Stomach smooth muscle (tissue), 2 donors: Measurements from ENCODE around the gene FIBCD1.

Experiments
- H3K27ac ChIP-seq: one replicate; pipeline ENCODE4 v1.7.0; 2013; ENCODE audit warnings: mild to moderate bottlenecking, low read length, inconsistent platforms
- H3K27me3 ChIP-seq, 2 donors: one replicate each; pipeline ENCODE4 v1.7.0; 2013; ENCODE audit warnings: low read length in 2 of 2; ENCODE audit not compliant: insufficient read depth in 2 of 2, control insufficient read depth in 1 of 2
- H3K36me3 ChIP-seq, 2 donors: one replicate each; pipeline ENCODE4 v1.7.0; 2013; ENCODE audit warnings: low read length in 2 of 2; ENCODE audit not compliant: control insufficient read depth in 2 of 2, insufficient read depth in 2 of 2
- H3K4me1 ChIP-seq: one replicate; pipeline ENCODE4 v1.7.0; 2013; ENCODE audit warnings: low read length; ENCODE audit not compliant: control insufficient read depth, insufficient read depth
- H3K4me3 ChIP-seq, 2 donors: one replicate each; pipeline ENCODE4 v1.7.0; 2013; ENCODE audit warnings: low read length in 2 of 2
- H3K9ac ChIP-seq, 2 donors: one replicate each; pipeline ENCODE4 v1.7.0; 2013; ENCODE audit warnings: low read length in 2 of 2, mild to moderate bottlenecking in 1 of 2
- H3K9me3 ChIP-seq, 2 donors: one replicate each; pipeline ENCODE4 v1.7.0; 2013; ENCODE audit warnings: low read length in 2 of 2; ENCODE audit not compliant: control insufficient read depth in 2 of 2
- donor health status: healthy.
- donor health status: Pancreatic carcinoma.

FIBCD1 gene

DNA sequence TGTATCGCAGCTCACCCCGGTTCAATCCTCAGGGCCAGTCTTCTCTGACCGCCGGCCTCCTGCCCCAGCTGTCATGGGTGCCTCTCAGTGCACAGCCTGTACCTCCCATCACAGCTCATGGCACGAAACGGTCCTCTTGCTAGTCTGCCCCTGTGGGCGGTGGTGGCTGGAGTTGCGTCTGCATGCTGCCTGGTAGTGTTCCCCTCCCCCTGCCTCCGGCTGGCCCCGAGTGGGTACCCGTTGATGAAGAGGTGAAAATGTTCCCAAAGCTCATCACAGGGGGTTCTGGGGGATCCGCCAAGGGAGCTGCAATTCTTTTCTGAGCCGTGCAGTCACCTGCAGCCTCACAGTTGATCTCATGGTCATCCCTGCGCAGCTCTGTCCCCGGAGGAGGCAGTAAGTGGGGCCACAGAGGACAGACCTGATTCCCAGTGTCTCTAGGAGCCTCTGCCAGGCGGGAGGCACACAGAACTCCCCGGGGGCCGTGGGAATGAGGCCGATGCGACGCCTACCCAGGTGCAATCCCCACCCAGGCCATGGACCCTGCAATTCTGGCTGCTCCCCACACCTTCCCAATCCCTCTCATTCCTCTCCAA lies 34.7 kb upstream of the FIBCD1 start:
- H3K27ac ChIP-seq, result no peak overlapping the region
- H3K36me3 ChIP-seq, result no peaks in the 10 kb centered on the region
- H3K27me3 ChIP-seq, result peaks cover 13 to 30% of the 10 kb centered on the region in 2 donors

DNA sequence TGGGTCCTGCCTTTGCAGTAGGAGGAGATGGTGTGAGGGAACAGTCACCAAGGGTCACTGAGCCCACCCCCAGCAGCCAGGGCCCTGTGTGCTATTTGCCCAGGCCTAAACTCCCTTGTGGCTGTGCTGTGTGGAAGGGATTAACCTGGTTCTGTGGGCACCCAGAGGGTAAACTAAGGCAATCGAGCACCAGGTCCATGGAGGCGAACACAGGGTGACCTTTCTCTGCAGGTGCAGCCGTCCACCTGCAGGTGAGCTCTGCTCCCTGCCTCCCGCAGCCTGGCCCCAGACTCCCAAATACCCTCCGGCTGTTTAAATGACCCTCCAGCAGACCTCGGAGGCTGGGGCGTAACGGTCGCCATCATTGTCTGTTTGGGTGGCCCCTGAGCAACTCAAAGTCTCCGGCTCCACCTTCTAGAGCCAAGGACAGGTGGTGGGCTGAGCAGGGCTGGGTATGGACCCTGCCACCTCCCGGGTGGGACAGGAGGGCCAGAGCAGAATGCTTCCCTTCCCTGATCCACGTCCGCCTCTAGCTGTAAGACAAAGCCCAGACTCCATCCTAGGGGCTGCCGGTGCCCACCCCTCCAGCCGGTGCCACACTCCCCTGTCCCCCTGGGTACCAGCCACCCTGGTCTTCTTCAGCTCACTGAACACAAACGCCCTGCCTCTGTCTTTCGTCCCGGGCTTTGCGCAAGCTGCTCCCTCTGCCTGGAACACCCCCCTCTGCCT lies 34.1 kb upstream of the FIBCD1 start:
- H3K9me3 ChIP-seq, result no peaks in the 10 kb centered on the region
- H3K4me3 ChIP-seq, result no peak overlapping the region
- H3K27ac ChIP-seq, result no peak overlapping the region
- no peaks in the 10 kb centered on the region for H3K36me3 ChIP-seq
- peaks cover 13 to 28% of the 10 kb centered on the region in 2 donors for H3K27me3 ChIP-seq
- H3K9ac ChIP-seq, result no peak overlapping the region
- no peaks in the 10 kb centered on the region for H3K4me1 ChIP-seq

More for the DNA sequence above, 34.7 kb upstream of the FIBCD1 start:
- no peak overlapping the region for H3K9ac ChIP-seq
- H3K4me1 ChIP-seq, result no peaks in the 10 kb centered on the region
- no peak overlapping the region for H3K4me3 ChIP-seq
- no peaks in the 10 kb centered on the region for H3K9me3 ChIP-seq

DNA sequence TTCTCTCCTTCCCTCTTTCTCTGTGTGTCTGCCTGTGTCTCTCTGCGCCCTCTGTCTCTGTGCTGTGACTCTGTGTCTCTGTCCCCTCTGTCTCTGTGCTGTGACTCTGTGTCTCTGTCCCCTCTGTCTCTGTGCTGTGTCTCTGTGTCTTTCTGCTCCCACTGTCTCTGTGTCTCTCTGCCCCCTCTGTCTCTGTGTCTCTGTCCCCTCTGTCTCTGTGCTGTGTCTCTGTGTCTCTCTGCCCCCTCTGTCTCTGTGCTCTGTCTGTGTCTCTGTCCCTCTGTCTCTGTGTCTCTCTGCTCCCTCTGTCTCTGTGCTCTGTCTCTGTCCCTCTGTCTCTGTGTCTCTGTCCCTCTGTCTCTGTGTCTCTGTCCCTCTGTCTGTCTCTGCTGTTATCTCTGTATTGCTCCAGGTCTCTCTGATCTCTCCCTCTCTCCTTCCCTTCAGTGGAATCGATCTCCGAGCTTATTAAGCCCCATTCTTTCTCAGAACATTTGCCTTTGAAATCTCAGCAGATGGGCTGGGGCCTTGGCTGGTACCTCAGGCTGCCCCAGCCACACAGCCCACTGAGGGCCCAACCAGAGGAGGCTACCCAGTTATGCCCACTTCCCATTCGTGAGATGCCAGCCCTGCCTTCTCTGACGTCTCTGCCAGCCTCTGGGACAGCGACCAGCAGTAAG lies 33.4 kb upstream of the FIBCD1 start:
- Histone ChIP-seq H3K9ac (no peak overlapping the region), H3K27me3 (peaks cover 13 to 28% of the 10 kb centered on the region in 2 donors), H3K4me3 (no peak overlapping the region), H3K36me3 (no peaks in the 10 kb centered on the region), H3K9me3 (no peaks in the 10 kb centered on the region), H3K27ac (no peak overlapping the region), H3K4me1 (no peaks in the 10 kb centered on the region)

DNA sequence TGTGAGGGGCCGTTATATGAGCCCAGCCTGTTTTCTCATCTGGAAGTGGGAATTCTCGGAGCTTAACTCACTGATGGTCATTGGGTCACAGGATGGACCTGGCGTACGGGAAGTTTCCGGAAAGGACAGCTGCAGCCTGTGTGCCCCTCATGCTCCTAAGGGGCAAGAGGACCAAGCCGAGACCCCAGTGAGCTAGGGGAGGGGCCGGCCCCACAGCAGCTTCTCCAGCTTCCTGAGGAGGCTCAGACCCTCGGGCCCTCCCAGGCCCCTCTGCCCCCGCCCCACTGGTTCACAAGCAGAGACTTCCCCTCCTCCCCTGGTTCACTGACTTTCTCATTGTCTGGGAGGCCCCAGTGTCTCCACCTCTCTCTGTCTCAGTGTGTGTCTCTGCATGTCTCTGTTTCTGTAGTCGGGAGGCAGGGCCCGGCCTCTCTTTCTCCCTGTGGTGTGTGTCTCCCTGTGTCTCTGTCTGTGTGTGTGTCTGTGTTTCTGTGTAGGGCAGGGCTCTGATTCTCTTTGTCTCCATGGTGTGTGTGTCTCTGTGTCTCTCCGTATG lies 32.3 kb upstream of the FIBCD1 start:
- Histone ChIP-seq H3K4me3 (no peak overlapping the region), H3K27me3 (peaks cover 13 to 28% of the 10 kb centered on the region in 2 donors), H3K4me1 (no peaks in the 10 kb centered on the region), H3K9me3 (no peaks in the 10 kb centered on the region), H3K27ac (no peak overlapping the region), H3K36me3 (no peaks in the 10 kb centered on the region), H3K9ac (no peak overlapping the region)

DNA sequence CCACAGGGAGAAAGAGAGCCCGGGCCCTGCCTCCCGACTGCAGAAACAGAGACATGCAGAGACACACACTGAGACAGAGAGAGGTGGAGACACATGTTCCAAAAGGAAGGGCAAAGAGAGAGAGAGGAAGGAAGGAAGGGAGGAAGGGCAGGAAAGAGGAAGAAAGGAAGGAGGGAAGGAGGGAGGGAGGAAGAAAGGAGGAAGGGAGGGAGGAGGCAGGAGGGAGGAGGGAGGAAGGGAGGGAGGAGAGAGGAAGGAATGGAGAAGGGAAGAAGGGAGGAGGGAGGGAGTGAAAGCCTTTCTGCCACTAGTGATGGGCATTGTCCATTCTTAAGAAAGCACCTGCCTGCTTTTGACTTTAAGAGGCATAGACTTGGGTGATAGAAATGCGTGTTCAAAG lies 31.8 kb upstream of the FIBCD1 start:
- H3K27me3 ChIP-seq, result peaks cover 13 to 28% of the 10 kb centered on the region in 2 donors

DNA sequence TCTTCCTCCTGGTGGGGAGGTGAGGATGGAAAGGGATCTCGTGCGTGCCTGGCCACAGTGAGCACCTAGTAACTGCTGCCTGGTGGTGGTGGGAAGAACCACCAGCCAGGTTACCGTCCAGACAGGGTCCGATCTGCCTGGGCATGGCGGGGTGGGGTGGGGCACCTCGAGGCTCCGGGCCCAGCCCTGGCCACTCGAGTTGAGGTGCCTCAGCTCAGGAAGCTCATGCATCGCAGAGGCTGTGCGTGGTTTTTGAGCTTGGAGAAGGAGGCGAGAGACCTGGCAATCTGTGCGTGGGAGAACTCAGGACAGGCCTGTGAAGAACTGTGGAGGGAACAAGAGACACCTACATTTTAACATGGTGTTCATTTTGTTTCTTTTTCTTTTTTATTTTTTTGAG lies 31.0 kb upstream of the FIBCD1 start:
- Histone ChIP-seq H3K4me1 (no peaks in the 10 kb centered on the region), H3K27ac (no peak overlapping the region), H3K4me3 (no peak overlapping the region), H3K36me3 (no peaks in the 10 kb centered on the region), H3K9me3 (no peaks in the 10 kb centered on the region), H3K27me3 (peaks cover 13 to 28% of the 10 kb centered on the region in 2 donors), H3K9ac (no peak overlapping the region)

More for the DNA sequence above, 31.8 kb upstream of the FIBCD1 start:
- Histone ChIP-seq H3K9me3 (no peaks in the 10 kb centered on the region), H3K36me3 (no peaks in the 10 kb centered on the region), H3K27ac (no peak overlapping the region), H3K9ac (no peak overlapping the region), H3K4me3 (no peak overlapping the region), H3K4me1 (no peaks in the 10 kb centered on the region)

DNA sequence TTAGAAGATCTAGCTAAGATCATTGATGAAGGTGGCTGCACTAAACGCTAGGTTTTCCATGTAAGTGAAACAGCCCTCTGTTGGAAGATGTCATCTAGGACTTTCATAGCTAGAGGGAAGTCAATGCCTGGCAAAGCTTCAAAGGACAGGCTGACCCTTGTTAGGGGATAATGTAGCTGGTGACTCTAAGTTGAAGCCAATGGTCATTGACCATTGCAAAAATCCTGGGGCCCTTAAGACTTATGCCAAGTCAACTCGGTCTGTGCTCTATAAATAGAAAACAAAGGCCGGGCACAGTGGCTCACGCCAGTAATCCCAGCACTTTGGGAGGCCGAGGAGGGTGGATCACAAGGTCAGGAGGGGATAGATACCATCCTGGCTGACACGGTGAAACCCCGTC lies 26.6 kb upstream of the FIBCD1 start:
- Histone ChIP-seq H3K4me3 (no peak overlapping the region), H3K27me3 (no peaks in the 10 kb centered on the region), H3K9me3 (no peaks in the 10 kb centered on the region), H3K36me3 (no peaks in the 10 kb centered on the region), H3K4me1 (no peaks in the 10 kb centered on the region), H3K9ac (no peak overlapping the region), H3K27ac (no peak overlapping the region)

DNA sequence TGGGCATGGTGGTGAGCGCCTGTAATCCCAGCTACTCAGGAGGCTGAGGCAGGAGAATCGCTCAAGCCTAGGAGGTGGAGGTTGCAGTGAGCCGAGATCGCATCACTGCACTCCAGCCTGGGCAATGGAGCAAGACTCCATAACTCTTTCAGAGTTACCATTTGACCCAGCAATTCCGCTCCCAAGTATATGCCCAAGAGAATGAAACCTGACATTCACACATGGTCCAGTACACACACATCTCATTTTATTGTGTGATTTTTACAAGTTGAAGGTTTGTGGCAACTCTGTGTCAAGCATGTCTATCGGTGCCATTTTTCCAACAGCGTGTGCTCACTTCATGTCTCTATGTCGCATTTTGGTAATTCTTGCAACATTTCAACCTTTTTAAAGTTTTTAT lies 24.9 kb upstream of the FIBCD1 start:
- H3K27me3 ChIP-seq, result no peaks in the 10 kb centered on the region
- no peaks in the 10 kb centered on the region for H3K36me3 ChIP-seq
- no peak overlapping the region for H3K9ac ChIP-seq
- no peak overlapping the region for H3K4me3 ChIP-seq
- H3K4me1 ChIP-seq, result no peaks in the 10 kb centered on the region
- no peak overlapping the region for H3K27ac ChIP-seq
- no peaks in the 10 kb centered on the region for H3K9me3 ChIP-seq

DNA sequence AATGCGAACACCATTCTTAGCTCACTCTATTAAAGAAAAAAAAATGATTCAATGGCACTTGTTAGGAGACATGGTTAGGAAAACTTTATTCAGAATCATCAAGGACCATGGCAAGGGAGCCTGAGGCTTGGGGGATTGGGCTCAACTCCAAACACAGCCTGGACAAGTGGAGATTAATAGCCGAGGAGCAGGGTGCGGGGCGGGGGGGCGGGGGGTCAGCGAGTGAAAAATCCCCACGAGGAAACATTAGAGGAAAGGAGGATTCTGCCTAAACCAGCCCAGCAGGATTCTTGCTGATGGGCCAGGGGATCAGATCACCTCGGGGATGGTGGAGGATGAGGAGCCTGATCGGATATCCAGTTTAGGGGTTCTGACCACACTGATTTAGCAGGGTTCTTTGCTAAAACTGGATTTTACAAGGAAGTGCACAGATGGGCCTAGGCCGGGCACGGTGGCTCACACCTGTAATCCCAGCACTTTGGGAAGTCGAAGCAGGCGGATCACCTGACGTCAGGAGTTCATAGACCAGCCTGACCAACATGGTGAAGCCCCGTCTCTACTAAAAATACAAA lies 24.4 kb upstream of the FIBCD1 start:
- Histone ChIP-seq H3K4me1 (no peaks in the 10 kb centered on the region), H3K4me3 (no peak overlapping the region), H3K9me3 (no peaks in the 10 kb centered on the region), H3K27me3 (no peaks in the 10 kb centered on the region), H3K9ac (no peak overlapping the region), H3K27ac (no peak overlapping the region), H3K36me3 (no peaks in the 10 kb centered on the region)

DNA sequence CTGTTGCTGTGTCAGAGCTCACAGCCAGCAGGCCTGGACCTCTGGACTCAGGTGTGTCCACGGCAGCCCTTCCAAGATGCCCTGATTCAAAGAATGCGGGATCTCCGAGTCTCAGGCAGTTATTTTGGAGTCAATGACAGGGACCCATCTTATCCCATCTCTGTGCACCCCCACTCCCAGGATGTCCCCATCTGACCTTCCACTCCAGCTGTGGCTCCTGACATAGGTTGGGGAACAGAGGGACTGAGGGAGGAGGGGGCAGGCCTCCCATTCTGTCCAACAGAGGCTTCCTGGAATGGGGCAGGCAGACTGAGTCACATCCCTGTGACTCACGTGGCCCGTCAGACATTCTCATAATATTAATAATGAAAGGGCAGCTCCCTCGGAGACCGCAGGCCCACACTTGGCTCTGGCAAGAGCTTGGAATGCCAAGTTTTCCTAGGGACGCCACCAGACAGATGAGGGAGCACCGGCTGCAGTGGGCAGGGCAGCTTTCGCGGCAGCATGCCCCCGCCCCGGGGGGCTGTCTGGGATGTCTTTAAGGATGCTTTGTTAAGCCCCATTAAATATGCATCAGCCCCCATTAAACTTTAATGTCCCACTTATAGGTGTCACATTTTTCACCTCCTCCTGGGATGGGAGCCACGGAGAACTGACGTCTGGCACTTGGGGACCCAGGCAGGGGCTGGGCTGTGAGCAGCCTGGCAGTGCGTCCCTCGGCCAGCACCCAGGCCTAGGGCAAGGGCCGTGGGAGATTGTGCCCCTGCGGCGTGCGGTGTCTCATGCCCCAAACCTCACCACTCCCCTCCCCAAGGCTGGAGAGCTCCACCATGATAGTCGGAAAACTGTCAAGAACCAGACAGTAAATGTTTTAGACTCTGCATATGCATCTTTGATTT lies 23.6 kb upstream of the FIBCD1 start:
- Histone ChIP-seq H3K36me3 (no peaks in the 10 kb centered on the region), H3K27ac (no peak overlapping the region), H3K4me3 (no peak overlapping the region), H3K4me1 (no peaks in the 10 kb centered on the region), H3K9ac (no peak overlapping the region), H3K27me3 (no peaks in the 10 kb centered on the region), H3K9me3 (no peaks in the 10 kb centered on the region)
